Measurements from ENCODE around the gene TSPAN8.
"Not testable (repeated sequence)": the region's sequence is repeated elsewhere in the genome, so short reads cannot be mapped to it uniquely, and the experiment has no call there.

TSPAN8 gene

GRCh38 chr12:71164568-71165197 lies 6.9 kb upstream of the TSPAN8 start:
- DNase-seq (ENCODE audit: low read depth, low spot score), result no peak
- no peak overlapping the region for H3K27ac ChIP-seq

GRCh38 chr12:71164166-71164565 lies 6.4 kb upstream of the TSPAN8 start:
- DNase-seq (ENCODE audit: low read depth, low spot score), result no peak
- H3K27ac ChIP-seq, result no peak overlapping the region

- no peak overlapping the region for H3K27ac ChIP-seq
- DNase-seq (ENCODE audit: low read depth, low spot score), result no peak
Measured at GRCh38 chr12:71162832-71163763, 5.3 kb upstream of the TSPAN8 start.

DNA sequence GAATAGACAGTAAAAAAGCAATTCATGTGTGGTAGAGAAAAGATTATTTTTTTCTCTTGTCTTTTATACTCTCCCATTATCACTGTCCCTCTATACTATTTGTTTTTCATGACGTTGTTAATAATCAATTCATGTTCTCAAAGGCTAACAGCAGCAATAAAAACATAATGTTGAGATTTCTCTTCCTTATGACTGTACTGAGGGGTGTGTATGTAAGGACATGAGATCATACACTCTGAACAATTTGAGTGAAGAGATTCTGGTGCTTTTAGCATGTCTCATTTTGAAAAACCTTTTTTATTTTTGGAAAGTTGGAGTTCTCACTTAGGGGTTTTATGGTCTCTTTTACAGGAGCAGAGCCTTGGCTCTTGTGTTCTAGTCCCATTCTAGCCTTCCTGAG lies 3.8 kb upstream of the TSPAN8 start:
- DNase-seq (ENCODE audit: low read depth, low spot score), result no peak
- no peak overlapping the region for H3K27ac ChIP-seq

GRCh38 chr12:71160585-71160984 lies 2.8 kb upstream of the TSPAN8 start:
- no peak overlapping the region for H3K27ac ChIP-seq
- peak; percentile 3 for DNase-seq (ENCODE audit: low read depth, low spot score)

DNA sequence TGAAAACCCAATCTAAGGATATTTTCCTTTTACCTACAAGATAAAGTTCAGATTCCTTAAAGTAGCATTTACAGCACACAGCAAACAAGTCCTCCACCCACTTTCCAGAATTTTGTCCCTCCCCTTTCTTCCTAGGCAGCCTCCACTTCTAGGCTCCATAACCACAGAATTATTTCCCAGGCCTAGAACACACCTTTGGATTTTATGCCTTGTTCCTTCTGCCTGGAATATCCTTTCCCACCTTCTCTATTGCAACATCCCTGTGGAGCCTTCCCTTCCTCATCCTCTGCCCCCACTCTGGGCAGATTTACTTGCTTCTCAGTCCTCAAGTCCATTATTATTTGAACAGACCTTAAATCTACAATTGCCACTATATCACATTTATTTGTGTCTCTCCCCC lies 2.1 kb upstream of the TSPAN8 start:
- no peak for DNase-seq (ENCODE audit: low read depth, low spot score)
- H3K27ac ChIP-seq, result no peak overlapping the region

DNA sequence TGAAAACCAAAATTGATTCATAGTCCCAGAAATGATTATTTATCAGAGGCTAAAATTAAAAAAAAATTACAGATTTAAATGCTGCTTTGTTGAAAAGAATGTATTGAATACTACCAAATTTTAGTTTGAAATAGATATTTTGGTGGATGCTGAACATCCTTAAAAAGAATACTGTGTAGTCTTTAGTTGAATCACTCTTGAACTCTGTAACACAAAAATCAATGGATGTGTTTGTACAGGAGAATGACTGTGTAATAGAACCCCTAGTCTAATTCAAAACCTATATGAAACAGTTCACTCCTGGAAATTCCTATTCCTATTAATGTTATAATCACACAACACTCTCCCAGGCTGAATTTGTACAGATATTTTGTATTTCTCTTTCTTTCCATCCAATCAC lies 1.5 kb upstream of the TSPAN8 start:
- no peak overlapping the region for H3K27ac ChIP-seq

GRCh38 chr12:71158361-71158882 lies 623 bp upstream of the TSPAN8 start:
- DNase-seq (ENCODE audit: low read depth, low spot score), result no peak
- no peak overlapping the region for H3K27ac ChIP-seq

More for the DNA sequence above, 1.5 kb upstream of the TSPAN8 start:
- no peak for DNase-seq (ENCODE audit: low read depth, low spot score)

DNA sequence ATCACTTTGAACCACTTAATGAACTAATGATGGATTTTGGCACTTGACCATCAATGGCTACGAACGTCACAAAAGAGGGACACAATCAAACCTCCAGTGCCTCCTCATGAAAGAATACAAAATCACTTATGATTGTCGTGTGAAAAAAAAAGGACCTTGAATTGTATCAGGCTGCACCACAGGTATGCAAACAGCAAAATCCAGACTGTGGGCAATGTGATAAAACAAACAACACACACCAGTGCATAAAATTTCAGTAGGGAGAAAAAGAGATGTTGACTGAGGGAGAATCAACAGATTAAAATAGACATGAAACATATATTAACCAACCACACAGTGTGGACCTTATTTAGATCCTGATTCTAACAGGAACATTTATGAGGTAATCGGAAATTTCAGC lies 2.6 kb downstream of the TSPAN8 start:
- H3K27ac ChIP-seq, result no peak overlapping the region
- no peak for DNase-seq (ENCODE audit: low read depth, low spot score)

DNA sequence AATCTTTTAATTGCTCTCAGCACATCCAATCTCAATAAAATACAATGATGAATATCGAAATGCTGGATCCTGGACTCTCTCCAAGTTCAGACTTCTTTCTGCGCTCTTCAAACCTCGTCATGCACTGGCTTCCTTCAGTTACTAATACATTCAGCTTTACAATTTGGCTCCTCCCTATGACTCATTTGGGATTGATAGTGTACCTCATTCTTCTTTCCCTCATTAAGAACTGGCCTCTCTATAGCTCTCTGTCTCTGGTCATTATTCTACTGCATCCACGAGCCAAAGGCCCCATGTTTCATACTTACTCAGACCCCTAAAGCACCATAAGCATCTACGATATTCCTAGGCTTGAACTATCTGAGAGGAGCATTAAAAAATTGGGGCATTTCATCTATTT lies 4.9 kb downstream of the TSPAN8 start:
- DNase-seq (ENCODE audit: low read depth, low spot score), result no peak
- H3K27ac ChIP-seq, result no peak overlapping the region

DNA sequence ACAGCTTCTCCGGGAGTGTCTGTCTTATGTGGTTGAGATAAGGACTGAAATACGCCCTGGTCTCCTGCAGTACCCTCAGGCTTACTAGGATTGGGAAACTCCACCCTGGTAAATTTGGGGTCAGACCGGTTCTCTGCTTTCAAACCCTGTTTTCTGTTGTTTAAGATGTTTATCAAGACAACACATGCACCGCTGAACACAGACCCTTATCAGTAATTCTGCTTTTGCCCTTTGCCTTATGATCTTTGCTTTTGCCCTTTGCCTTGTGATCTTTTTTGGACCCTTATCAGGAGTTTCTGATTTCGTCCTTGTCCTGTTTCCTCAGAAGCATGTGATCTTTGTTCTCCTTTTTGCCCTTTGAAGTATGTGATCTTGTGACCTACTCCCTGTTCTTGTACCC lies 7.8 kb downstream of the TSPAN8 start:
- DNase-seq (ENCODE audit: low read depth, low spot score); H3K27ac ChIP-seq: not testable (repeated sequence)

DNA sequence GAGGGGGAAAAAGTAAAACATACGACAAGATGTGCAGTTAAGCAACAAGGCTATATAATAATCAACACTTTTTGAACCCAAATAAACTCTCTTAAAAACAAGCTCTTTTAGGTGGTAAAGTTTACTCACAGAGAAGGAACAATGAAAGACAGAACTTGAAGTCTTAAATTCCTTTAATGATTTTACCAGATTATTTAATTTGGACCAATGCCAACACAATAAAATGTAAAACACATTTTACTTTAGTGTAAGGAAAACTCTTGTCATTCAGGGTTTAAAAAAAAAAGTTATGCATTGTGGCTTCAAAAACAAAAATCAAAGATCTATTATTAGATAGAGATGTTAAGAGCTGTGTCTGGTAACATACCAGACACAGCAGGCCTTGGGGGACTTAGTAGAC lies 13.1 kb downstream of the TSPAN8 start:
- no peak overlapping the region for H3K27ac ChIP-seq
- DNase-seq (ENCODE audit: low read depth, low spot score), result no peak

DNA sequence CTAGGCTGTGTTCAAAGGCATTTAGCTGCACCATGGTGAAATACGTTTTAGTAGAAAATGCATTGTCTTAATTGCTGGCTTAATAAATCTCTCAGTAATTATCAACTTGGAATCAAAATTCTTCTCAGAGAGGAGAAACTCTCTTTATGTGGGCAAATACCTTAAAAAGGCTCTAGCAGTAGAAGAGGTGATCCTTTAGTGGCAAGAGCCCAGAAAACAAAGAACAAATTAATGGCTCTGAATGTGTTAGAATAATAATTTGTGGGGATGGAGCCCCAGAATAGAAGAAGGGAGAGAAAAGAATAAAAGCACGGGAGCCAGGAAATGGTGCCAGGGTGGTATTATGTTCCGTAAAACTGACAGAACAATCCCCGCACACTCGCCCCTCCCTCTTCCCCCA lies 14.8 kb downstream of the TSPAN8 start:
- no peak for DNase-seq (ENCODE audit: low read depth, low spot score)
- H3K27ac ChIP-seq, result no peak overlapping the region

- DNase-seq (ENCODE audit: low read depth, low spot score), result no peak
- H3K27ac ChIP-seq, result no peak overlapping the region
Measured at GRCh38 chr12:71142016-71142415, 15.8 kb downstream of the TSPAN8 start.

GRCh38 chr12:71141378-71141926 lies 16.3 kb downstream of the TSPAN8 start:
- H3K27ac ChIP-seq, result no peak overlapping the region
- no peak for DNase-seq (ENCODE audit: low read depth, low spot score)

- no peak for DNase-seq (ENCODE audit: low read depth, low spot score)
- no peak overlapping the region for H3K27ac ChIP-seq
Measured at GRCh38 chr12:71139153-71139735, 18.6 kb downstream of the TSPAN8 start.

GRCh38 chr12:71138011-71138410 lies 19.8 kb downstream of the TSPAN8 start:
- no peak for DNase-seq (ENCODE audit: low read depth, low spot score)
- H3K27ac ChIP-seq, result no peak overlapping the region

GRCh38 chr12:71135812-71136176 lies 22.0 kb downstream of the TSPAN8 start:
- no peak for DNase-seq (ENCODE audit: low read depth, low spot score)
- H3K27ac ChIP-seq, result no peak overlapping the region

DNA sequence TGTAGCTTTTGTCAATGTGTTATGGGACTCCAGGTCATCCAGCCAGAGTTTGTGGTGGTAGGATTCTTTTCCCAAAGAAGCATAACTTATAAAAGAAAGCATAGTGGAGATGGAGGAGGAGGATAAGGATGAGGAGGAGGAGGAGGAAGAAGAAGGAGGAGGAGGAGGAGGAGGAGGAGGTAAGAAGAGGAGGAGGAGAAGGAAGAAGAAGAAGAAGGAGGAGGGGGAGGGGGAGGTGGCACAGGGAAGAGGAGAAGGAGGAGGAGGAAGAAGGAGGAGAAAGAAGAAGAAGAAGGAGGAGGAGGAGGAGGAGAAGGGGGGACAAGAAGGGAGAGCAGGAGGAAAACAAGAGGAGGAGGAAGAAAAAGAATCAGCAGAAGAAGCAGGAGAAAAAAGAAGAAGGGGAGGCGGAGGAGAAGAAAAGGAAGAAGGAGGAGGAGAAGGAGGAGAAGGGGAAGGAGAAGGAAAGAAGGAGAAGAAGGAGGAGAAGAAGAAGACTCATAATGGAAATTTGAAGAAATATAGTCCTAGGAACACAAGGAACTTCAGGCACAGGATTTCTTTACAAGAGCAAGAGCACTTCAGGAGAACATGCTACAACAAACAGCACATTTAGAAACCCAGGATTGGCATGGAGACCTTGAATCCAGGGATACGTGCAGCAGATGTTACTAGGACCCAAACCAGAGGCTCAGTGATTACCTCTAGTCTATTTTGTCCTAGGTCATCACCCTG lies 22.6 kb downstream of the TSPAN8 start:
- DNase-seq (ENCODE audit: low read depth, low spot score), result no peak
- H3K27ac ChIP-seq, result no peak overlapping the region

- DNase-seq (ENCODE audit: low read depth, low spot score), result no peak
- H3K27ac ChIP-seq, result no peak overlapping the region
Measured at GRCh38 chr12:71134405-71134804, 23.4 kb downstream of the TSPAN8 start.

All from epithelial cell of prostate (primary cell).